Effector CD8-positive, alpha-beta T cell (primary cell): Measurements from ENCODE around the gene CLEC16A.
"Not testable (repeated sequence)": the region's sequence is repeated elsewhere in the genome, so short reads cannot be mapped to it uniquely, and the experiment has no call there.

ENCODE experiments used
- DNase-seq: peaks from one replicate; lab custom pipeline; 2025; lab: John Stamatoyannopoulos, UW

Gene CLEC16A

DNA sequence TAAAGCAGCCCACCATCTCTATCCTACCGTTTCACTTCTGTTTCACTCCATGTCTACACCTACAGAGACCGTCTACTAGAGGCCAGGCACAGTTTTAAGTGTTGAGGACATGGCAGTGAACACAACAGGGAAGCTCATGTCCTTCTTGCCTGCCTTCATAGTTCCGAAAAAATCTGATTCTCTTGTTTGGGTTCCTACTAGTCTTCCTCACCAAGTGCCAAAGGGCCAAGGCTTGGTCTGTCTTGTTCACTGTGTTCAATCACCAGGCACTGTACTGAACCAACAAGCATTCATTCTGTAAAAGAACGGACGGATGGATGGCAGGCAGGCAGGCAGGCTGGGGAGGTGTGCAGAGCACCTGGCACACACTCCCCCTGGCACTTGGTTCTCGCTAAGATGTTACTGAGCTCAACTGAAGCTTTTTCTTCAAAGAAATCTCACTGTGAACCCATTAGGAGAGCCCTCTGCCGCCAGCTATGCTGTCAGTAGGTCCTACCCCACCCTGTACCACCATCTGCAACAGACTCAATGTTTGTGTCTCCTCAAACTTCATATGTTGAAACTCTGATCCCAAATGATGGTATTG lies 4.6 kb upstream of the CLEC16A start:
- DNase-seq: no peak

DNA sequence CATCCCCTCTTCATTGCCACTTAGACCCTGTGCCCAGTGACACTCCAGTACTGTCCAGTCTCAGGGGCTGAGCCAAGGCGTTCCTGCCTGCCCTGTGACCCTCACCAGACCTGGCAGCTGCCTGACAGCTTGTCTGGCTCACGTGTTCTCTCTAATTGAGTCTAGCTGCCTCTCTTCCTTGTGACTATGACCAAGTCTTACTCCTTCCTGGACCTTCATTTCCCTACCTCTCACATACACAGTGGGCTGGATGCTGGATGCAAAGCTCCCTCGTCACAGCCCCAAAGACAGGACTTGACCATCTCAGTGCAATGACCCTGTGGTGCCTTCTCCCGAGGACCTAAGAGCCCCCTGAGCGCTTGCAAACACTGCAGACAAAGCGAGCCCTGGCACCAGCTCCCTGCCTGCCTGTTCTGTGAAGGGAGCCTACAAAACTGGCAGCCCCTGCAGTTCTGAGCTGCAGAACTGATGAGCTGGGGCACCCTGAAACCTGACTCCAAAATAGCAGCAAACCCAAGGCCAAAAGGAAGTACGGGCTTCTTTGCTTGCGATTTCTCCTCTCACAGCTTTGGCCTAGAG lies 3.8 kb upstream of the CLEC16A start:
- no peak for DNase-seq

DNA sequence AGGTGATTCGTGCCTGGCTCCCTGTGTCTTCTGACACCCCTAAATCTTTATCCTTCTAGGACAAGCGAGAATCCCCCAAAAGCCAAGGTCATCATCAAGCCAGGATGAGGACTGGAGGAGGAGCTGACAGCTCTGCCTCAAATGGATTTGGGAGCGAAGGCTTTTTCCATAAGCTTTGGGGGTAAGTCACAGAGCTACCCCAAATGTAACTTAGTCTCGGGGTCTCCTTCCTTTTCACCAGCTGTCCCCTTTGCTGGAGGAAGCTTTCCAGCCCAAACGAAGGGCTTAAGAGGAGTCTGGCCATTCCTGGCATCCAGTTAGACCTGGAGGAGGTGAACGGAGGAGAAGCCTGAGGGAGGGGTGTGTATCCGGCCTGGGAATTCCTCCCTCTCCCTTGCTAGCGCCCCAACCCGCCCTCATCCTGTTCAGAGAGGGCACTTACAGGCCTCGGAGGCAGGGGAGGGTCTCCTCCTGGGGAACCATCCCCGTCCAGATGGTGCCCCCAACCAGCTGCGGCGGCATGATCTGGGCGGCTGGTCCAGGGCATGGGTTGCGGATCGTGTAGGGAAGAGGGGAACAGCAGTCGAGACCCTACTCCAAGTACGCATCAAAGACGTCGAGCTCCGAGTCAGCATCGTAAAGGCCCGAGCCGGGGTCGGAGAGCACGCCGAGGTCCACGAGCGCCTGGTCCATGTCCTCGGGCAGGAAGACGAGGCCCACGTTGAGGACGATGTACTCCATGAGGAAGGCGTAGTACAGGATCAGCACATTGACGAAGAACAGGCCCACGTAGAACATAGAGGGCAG lies 3.0 kb upstream of the CLEC16A start:
- no peak for DNase-seq

DNA sequence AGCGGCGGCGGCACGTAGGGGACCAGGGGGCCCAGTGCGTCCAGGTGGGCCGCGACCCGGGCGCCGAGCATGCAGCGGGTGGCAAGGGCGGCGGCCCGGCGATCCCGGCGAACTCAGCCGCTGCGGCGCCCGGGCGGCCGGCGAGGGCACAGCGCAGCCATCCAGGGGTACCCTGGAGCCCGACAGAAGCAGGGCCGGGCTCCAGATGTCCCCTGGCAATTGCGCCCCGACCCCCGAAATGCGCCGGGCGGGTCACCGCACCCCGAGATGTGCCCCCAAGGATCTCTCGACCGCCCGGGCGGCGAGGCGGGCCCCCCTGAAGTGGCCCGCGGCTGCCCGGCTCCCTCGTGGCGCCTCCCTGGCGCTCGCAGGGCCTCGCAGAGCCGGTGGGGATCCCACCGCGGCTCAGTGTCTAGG lies 2.4 kb upstream of the CLEC16A start:
- not testable (repeated sequence) for DNase-seq

DNA sequence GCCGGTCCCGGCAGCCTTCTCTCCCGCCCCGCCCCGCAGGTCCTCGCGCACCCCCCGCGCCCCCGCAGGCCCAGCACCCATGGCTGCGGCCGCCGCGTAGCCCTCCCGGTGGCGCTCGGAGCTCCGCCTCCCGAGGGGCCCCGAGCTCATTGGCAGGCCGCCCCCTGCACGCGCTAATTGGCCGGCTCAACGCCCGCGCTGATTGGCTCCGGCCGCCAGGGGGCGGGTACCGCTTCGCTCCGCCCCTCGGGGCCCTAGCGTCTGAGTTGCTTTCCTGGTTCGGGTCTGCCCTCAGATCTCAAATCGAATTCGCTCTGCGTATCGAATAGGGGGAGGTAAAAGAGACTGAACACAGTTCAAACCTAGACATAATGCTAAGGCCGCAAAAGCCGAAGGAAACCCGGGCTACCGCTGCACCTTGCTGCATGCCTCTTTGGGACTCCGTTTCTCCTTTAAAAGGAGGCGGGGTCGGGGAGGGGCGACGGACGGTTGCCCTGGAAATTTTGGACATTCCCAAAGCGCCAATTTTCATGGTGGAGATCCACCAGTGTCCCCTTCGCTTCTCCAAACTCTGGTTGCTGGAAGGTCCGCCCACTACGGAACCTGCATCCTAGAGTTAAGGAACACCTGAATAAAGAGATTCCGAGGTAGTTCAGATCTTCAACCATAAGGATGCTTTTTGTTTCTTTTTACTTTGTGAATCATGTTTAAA lies 1.9 kb upstream of the CLEC16A start, which contains the start of gene DEXI:
DEXI (minus strand) TSS at position 117 of the 712 bp plus-strand sequence. CDS start 463 bp downstream, outside the sequence.
- peak; percentile 92 for DNase-seq

DNA sequence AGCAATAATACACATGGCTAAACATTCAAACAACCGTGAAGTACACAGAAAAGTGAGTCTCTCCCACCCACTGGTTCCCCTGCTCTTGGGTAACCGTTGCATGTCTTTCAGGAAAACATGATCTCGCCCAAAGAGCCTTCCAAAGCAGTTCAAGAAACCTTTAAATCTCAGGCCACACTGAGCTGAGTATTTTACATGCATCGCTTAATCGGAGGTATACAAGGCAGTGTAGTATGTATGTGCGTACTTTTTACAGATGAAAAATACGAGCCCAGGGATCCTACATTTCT lies 1.4 kb upstream of the CLEC16A start:
- no peak for DNase-seq

DNA sequence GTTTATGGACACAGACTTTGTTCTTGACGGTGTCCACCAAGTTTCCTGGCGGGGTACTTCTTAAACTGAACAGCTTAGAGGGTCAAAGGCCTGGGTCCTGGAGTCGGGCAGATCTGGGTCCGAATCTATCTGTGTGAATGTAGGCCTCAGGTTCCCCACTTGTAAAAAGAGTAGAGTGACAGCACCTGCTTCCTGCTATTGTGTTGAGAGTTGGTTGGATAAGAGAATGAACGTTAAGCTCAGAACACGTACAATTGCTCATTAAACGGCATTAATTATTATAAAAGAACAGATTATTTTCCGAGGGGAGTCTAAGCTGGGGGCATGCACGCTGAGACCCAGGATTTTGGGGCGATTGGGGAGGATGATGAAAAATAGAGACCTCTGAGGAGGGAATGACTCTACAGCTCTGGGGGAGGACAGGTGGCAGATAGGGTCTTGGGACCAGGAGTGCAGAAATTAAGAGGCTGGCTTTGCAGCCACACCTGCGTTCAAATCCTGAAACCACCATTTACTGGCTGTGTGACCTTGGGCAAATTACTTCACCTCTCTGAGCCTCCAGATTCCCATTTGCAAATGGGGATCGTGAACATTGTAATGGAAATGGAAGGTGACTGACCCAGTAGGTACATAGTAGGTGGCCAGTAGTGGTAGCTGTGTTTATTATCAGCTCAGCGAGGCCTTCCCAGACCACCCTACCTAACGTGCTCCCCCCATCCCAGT lies 862 bp downstream of the CLEC16A start:
- DNase-seq: no peak

DNA sequence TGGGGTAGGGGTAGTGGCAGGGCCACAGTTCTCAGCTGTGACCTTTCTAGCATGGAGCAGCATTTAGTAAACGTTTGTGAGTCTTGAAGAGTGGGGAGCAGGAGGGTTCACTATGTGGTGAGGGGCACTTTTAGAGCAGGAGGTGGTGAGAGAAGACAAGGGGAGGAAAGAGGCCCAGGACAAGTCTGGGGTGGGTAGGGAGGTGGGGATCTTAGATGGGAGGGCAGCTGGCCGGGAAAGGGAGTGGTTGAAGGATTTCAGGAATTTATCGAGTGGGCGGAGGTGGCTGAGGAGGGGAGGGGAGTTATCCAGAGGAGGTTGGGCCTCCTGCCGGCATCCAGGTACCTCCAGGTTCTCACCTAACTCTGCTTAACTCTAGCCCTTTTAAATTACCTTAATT lies 1.9 kb downstream of the CLEC16A start:
- no peak for DNase-seq

DNA sequence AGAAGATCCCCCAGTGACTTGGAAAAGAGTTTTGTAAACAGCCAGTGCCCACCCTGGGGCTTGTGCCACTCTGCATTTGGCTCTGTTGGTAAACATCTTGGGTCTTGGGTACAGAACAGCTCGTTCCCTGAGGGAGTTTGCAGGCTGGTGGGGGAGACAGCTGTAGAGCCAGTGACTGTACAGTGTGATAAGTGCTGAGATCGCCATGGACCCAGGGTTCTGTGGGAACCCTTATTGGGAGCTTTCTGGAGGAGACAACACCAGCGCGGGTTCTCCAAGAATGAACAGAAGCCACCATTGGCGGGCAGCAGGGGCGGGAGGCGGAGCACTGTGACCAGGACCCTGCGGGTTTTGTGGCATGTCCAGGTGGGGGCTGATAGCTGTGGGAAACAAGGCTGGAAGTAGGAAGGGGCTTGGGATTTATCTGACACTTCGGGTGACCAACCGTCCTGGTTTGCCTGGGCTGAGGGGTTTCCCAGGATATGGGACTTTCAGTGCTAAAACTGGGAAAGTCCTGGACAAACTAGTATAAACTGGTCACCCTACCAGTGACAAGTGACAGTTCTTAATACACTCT lies 2.9 kb downstream of the CLEC16A start:
- no peak for DNase-seq

DNA sequence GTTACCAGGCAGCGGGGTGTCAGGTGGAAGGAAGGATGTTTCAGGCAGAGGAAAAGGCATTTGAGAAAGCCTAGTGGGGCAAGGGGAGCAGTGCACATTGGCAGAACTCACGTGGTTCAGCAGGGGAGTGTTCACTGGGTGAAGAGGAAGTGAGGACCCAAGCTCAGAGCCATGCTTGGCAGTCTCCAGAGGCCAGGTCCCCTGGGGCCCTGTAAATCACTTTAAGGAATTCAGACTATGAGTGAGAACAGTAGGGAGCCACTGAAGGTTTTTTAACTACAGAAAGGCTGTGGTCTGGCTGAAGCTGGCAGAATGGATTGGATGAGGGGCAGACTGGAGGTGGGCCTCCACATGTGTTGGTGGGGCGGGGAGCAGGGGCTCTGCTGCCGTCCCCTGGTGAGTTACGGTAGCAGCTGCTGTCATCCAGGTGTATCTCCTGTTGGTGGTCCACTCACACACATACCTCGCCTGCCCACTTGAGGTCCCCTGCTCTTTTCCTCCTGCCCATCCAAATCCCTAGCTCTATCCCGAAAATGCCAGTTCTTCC lies 5.1 kb downstream of the CLEC16A start:
- peak; percentile 6 for DNase-seq

DNA sequence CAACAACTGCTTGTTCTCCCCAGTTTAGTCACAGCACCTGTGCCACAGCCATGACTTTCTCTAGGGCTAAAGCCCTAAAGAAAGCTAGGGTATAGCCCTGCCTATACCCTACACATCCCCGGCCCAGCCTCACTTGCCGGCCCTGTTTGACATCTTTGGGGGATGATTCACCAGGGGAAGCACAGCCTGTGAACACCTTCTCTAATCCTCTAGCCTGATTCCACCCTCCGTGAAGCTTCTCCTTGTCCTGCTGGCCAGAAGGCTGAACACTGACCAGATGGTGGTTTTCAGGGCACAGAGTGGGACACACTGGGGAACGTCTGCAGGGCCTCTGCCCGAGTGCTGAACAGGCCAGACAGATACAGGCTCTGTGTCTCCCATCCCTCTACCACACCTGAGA lies 6.0 kb downstream of the CLEC16A start:
- no peak for DNase-seq

DNA sequence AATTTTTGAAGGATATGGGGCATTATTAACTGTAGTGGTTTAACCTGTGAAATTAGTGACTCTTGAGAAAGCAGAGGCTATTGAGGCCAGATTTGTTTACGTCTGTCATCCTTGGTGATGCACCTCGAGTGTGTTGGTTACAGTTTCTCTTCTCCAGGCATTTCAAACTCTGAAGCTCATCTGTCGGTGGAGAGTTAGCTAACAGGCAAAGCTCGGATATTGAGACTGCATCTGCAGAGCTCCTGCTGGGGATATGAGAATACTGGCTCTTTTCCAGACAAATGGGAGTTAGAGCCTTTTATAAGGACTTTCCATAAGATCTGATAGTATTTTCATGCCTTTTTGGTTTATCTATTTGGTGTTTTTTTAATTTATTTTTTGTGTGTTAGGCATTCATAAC lies 6.7 kb downstream of the CLEC16A start:
- no peak for DNase-seq

DNA sequence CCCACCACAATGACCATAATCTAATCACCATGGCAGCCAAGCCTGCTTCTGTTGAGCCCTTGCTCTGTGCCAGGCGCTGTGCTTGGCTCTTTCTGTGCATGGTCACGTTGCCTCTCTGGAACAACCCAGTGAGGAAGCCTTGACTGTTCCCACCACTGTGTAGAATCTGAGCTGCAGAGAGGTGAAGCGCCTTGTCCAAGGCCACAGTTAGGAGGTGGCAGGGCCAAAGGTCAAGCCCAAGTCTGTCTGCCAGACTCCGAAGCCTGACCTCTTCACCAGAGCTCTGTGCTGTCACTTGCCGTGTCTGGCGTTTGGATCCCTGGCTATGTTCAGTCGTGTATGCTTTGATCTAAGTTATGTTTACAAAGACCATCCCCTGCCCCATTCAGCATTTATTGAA lies 10.5 kb downstream of the CLEC16A start:
- DNase-seq: no peak

DNA sequence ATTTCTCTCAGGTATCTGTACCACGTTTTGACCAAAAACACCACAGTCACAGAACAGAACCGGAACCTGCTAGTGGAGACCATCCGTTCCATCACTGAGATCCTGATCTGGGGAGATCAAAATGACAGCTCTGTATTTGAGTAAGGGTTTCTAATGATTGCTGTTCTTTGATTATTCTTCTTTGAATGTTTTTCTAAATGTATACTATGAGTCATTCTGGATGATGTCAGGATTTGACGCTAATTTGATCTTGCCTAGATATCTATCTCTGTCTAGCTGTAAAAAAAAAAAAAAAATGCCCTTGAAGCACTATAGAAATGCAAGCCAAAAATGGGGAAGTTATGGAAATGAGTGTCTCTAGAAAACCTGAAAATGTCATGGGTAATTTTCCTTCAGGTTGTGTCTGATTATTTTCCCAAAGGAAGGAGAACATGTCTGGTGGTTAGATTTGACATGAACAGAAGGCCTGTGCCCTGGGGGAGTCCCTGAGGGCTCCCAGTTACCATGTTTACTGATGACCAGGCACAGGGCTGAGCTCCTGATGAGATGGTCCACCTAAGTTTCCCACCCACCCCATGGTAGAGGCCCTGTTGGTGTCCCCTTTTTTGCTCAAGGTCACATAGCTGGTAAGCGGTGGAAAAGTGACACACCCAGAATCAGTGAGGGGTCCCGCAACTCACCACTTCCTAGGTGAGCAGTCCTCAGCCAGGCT lies 13.6 kb downstream of the CLEC16A start:
- DNase-seq: no peak

DNA sequence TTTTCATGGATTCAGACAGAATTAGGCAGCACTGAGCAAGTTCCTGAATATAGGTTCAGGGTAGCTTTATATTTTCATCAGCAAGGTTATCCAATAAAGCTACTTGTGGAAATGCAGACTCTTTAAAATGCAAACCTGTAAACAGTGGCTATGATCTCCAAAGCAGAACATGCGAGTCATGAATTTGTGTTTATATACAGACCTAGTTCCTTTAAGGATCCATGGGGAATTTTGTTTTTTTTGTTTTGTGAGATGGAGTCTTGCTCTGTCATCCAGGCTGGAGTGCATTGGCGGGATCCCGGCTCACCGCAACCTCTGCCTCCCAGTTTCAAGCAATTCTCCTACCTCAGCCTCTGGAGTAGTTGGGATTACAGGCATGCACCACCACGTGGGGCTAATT lies 14.8 kb downstream of the CLEC16A start:
- no peak for DNase-seq

DNA sequence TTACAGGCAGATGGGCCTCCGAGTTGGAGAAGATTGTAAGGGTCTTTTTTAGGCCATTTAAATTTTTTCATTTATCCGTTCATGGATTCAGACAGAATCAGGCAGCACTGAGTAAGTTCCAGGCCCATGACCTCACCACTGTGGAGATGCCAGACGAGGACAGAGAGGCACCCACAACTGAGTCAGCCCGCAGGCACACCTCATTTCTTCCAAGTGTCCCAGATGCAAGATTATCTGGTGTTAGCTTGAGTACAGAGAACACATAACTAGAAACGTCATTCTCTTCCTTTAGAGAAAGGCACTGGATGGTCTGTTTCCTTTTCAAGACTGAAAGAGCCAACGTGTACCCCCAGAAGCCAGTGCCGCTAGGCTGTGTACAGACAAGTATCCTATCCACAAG lies 16.9 kb downstream of the CLEC16A start:
- no peak for DNase-seq

DNA sequence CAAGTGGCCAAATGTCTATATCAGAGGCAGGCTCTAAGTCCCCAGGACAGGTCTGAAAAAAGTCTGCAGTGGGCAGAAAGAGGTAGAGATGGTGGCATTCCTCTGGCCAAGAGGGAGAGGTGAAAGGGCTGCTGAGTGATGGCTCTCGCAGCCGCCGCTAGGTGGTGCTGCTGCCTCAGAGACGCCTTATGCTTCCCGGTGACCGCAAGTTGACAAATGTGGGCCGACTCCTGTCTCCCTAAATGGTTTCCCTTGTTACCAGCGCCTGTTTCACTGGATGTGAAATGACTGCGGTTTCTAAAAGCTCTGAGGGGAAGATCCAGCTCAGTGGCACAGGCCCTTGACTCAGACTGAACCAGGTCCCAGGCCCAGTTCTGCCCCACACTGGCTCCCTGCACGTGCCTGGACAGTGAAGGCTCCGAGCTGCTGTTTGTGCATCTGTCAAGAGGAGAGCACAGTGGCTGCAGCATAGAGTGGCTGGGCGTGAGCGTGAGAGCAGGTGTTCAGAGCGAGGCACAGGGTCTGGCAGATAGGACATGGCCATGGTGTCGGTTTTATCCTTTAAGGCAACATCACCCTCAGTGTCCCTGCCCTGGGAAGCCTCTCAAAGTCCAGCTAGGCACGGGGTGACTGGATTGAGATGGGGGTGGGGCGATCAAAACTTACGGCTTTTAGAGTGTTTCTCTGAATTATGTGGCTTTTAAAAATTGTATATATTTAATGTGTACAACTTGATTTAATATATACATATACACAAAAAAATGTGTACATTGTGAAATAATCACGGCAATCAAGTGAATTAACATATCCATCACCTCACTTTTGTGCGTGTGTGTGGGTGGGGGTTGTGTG lies 19.9 kb downstream of the CLEC16A start:
- peak; percentile 68 for DNase-seq

DNA sequence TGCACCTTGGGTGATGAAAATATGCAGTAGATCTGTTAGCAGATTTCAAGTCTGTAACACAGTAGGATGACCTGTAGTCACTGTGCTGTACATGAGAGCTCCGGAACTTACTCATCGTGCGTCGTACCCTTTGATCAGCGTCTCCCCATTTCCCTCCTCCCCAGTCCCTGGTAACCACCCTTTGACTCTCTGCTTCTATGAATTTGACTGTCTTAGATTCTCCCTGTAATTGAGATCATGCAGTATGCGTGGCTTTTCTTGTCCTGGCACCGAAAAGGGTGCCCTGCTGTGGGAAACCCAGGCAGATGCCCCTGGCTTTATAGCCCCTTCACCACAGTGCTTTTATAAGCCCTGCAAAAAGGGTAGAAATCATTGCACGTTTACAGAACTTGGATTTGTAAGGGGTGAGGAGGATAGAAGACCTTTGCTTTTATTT lies 20.5 kb downstream of the CLEC16A start:
- DNase-seq: no peak

DNA sequence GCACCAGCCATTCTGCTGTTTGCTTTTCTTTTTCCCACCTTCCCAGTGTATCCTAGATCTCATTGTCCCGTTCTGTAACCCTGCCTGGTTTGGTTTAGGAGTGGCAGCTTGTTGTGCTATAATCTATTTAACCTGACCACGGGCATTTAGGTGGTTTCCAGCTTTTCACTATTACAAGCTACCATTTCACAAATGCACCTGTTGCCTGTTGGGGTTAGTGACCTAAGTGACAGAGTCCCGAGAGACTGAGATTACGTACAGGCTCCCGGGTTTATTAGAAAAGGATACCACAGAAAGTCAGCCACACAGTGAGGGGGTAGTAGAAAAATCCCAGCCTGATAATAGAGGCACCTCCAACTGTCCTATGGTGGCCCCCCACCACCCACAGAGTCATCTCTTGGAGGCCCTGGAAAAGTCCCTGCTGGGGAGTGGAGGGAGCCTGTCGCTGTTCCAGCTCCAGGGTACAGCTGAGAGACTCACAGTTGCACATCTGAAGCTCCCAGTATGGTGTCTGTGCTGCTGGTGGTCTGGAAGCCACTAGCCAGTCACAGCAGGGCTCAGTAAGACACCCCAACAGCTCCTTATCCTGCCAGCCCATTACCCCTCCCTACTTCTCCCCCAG lies 21.2 kb downstream of the CLEC16A start:
- DNase-seq: no peak
